Nephron (organoid): Measurements from ENCODE around the gene RBBP7.
A peak's percentile ranks its signal among the peaks of the same experiment; 100 is the strongest.

ENCODE experiments used
- H3K27ac Mint-ChIP-seq, 3 experiments: 2 replicates each; pipeline ENCODE4 v1.8.0; 2020; ENCODE audit warnings: mixed read lengths in 3 of 3, mild to moderate bottlenecking in 2 of 3, moderate library complexity in 1 of 3
- H3K27me3 Mint-ChIP-seq: 2 replicates; pipeline ENCODE4 v1.8.0; 2021; ENCODE audit warnings: low read depth, mild to moderate bottlenecking, moderate library complexity, mixed read lengths
- H3K36me3 Mint-ChIP-seq: 2 replicates; pipeline ENCODE4 v1.8.0; 2020; ENCODE audit warnings: low read depth, mixed read lengths
- H3K4me1 Mint-ChIP-seq: 2 replicates; pipeline ENCODE4 v1.8.0; 2020; ENCODE audit warnings: mixed read lengths
- H3K4me3 Mint-ChIP-seq, 3 experiments: 2 replicates each; pipeline ENCODE4 v1.8.0; 2020; ENCODE audit warnings: mild to moderate bottlenecking in 3 of 3, mixed read lengths in 3 of 3, moderate library complexity in 2 of 3
- H3K9me3 Mint-ChIP-seq: 2 replicates; pipeline ENCODE4 v1.8.0; 2020; ENCODE audit warnings: mixed read lengths
- TF ChIP-seq, protein P1 (sequence below), 3 experiments: fragments of 200-600 bp; sonication (generic); IDR thresholded peaks; one replicate each; pipeline ENCODE4 v1.5.0; 2021; ENCODE audit warnings: antibody characterized with exemption in 3 of 3; ENCODE audit not compliant: unreplicated experiment in 3 of 3

Gene RBBP7

DNA sequence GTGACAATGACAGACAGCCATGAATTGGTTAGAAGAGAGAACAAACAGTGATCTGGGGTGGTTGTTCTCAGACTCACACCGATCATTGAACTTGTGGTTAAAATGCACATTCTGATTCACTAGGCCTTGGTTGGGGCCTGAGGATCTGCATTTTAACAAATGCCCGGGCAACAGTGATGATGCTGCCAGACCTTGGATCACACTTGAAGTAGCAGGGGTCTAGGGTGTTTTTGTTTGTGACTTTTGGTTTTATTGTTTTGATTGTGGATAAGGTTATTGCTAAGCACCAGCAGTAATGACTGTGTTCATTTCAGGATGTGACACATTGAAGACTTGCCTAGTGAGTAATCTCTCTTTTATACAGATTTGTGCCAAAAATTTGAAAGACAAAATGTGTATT, 47.4 kb downstream of the RBBP7 start:
- Mint-ChIP-seq H3K9me3 (no peaks in the 10 kb centered on the region), H3K27ac (no peak overlapping the region), H3K4me3 (no peak overlapping the region), H3K4me1 (peaks cover 7% of the 10 kb centered on the region), H3K27me3 (no peaks in the 10 kb centered on the region), H3K36me3 (peaks cover 39% of the 10 kb centered on the region)
- TF ChIP-seq, protein P1, sequence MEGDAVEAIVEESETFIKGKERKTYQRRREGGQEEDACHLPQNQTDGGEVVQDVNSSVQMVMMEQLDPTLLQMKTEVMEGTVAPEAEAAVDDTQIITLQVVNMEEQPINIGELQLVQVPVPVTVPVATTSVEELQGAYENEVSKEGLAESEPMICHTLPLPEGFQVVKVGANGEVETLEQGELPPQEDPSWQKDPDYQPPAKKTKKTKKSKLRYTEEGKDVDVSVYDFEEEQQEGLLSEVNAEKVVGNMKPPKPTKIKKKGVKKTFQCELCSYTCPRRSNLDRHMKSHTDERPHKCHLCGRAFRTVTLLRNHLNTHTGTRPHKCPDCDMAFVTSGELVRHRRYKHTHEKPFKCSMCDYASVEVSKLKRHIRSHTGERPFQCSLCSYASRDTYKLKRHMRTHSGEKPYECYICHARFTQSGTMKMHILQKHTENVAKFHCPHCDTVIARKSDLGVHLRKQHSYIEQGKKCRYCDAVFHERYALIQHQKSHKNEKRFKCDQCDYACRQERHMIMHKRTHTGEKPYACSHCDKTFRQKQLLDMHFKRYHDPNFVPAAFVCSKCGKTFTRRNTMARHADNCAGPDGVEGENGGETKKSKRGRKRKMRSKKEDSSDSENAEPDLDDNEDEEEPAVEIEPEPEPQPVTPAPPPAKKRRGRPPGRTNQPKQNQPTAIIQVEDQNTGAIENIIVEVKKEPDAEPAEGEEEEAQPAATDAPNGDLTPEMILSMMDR (IDR thresholded peaks at IDR 0.05; ENCODE audit: unreplicated experiment in 3 of 3): no peak

DNA sequence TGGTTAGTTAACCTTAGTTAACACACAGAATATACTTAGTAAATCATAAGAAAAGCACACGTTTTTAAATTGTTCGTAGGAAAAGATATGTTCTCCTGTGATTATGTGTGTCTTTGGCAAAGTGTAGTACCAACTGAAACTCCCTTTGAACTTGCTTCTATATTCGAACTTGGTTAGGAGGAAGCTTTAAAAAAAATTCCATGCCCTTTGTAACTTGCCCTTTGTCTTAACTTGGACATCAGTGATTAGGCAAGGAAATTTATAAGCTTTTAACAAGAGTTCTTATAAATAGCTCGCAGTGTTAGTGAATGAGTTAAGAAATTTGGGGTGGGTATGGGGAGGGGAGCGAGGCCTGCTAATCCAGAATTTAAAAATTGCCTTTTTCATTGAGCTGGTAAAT, 50.5 kb downstream of the RBBP7 start:
- TF ChIP-seq, protein P1 (IDR thresholded peaks at IDR 0.05; ENCODE audit: unreplicated experiment in 3 of 3): no peak
- Mint-ChIP-seq H3K9me3 (no peaks in the 10 kb centered on the region), H3K27me3 (no peaks in the 10 kb centered on the region), H3K4me1 (peaks cover 10% of the 10 kb centered on the region), H3K36me3 (peaks cover 47% of the 10 kb centered on the region), H3K27ac (peak overlapping the region in 1 of 3 experiments; percentile 47), H3K4me3 (no peak overlapping the region)

DNA sequence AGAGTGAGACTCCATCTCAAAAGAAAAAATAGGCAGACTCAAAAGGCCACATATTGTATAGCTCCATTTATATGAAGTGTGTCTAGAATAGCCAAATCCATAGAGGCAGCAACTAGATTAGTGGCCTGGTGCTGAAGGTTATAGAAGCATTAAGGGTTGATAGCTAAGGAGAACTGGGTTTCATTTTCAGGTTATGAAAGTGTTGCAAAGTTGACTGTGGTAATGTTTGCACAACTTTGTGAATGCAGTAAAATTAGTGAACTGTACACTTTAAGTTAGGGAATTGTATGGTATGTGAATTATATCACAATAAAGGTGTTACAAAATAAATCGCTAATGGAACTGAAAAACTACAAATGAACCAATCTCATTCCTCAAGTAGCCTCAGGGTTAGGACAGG, 55.6 kb downstream of the RBBP7 start:
- Mint-ChIP-seq H3K27me3 (no peaks in the 10 kb centered on the region), H3K27ac (no peak overlapping the region), H3K36me3 (peaks cover 37% of the 10 kb centered on the region), H3K4me3 (no peak overlapping the region), H3K9me3 (no peaks in the 10 kb centered on the region), H3K4me1 (peaks cover 10% of the 10 kb centered on the region)
- TF ChIP-seq, protein P1 (IDR thresholded peaks at IDR 0.05; ENCODE audit: unreplicated experiment in 3 of 3): no peak

DNA sequence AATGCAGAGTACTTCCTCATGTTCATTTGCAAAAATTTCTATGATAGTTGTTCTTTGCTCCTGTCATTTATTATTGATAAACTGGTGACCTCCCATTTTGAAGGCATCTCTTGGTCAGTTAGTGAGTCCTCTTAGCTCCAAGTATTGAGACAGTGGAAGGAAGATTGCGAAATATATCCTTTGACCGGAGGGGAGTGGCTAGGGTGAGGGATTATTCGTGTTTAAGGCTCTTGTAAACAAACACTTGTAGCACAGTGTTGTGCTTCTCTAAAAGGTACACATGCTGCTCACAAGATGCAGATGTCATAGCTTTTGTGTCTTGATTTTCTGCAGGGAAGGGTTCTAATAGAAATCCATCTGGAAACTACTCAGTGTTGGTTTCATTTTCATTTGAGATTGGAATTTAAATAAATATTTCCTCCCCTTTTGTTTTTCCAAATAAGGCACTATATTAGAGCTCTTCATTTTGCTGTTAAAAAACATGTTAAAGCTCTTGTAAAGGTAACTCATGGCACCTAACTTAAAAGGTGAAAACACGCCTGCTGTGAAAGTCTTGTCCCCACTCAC, 62.1 kb downstream of the RBBP7 start:
- TF ChIP-seq, protein P1 (IDR thresholded peaks at IDR 0.05; ENCODE audit: unreplicated experiment in 3 of 3): no peak
- Mint-ChIP-seq H3K27ac (peak overlapping the region; percentile 21 to 84 (median 21)), H3K4me3 (peak overlapping the region in 2 of 3 experiments; percentile 35 to 54), H3K4me1 (peaks cover 17% of the 10 kb centered on the region), H3K27me3 (no peaks in the 10 kb centered on the region), H3K9me3 (no peaks in the 10 kb centered on the region), H3K36me3 (peaks cover 30% of the 10 kb centered on the region)

DNA sequence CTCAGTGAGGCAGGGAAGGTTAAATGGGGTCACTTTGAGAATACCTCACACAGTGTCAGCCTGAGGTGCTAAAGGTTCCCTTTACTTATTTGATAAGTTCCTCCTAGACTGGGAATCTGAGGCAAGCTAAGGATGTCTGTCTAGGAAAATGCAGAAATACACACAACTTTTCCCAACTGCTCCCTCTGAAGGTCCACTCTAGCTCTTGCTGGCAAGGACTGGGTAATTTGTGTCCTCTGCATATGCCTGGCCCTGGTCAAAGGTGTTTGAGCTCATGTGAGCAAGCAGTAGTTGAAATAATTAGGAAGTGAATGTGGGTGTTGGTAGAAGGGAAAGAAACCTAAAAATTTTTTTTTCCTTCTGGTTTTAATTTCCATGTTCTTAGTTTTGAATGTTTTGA, 62.6 kb downstream of the RBBP7 start:
- TF ChIP-seq, protein P1 (IDR thresholded peaks at IDR 0.05; ENCODE audit: unreplicated experiment in 3 of 3): peak; percentile 24 to 35 (median 29)
- Mint-ChIP-seq H3K4me3 (no peak overlapping the region), H3K27ac (peak overlapping the region in 2 of 3 experiments; percentile 38 to 84), H3K36me3 (peaks cover 27% of the 10 kb centered on the region), H3K4me1 (peaks cover 17% of the 10 kb centered on the region), H3K9me3 (no peaks in the 10 kb centered on the region), H3K27me3 (no peaks in the 10 kb centered on the region)

DNA sequence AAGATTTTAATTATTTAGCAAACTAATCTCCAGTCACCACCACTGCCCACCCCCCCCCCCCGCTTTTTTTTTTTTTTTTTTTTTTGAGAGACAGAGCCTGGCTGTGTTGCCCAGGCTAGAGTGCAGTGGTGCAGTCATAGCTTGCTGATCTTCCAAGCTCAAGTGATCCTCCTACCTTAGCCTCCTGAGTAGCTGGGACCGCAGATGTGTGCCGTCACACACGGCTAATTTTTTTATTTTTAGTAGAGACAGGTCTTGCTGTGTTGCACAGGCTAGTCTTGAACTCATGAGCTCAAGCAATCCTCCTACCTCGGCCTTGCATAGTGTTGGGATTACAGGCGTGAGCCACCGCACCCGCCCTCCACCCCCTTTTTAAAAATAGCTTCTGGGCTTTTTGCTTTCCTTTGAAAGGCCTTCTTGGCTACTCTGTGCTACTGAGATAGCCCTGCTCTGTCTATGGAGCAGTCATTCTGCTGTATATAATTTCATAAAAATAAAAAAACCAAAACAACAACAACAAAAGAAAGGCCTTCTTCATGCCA, 65.2 kb downstream of the RBBP7 start:
- Mint-ChIP-seq H3K27me3 (no peaks in the 10 kb centered on the region), H3K4me1 (peaks cover 17% of the 10 kb centered on the region), H3K4me3 (no peak overlapping the region), H3K27ac (no peak overlapping the region), H3K36me3 (peaks cover 30% of the 10 kb centered on the region), H3K9me3 (no peaks in the 10 kb centered on the region)
- TF ChIP-seq, protein P1 (IDR thresholded peaks at IDR 0.05; ENCODE audit: unreplicated experiment in 3 of 3): no peak
